Right renal cortex interstitium (tissue), 3 donors: ENCODE results near the gene DCLK2. TPM values are rescaled to one million over a fixed set of nuclear protein-coding genes. Genes with fewer than 3 reads are reported as not detected.
A peak's percentile ranks its signal among the peaks of the same experiment; 100 is the strongest.

Experiments used
- DNase-seq, 3 donors: peaks; one replicate each; pipeline ENCODE4 v3.0.0-alpha.2; 2013; ENCODE audit warnings: low read depth in 3 of 3, low spot score in 2 of 3
- polyA plus RNA-seq, 3 donors: library from polyadenylated mRNA; unstranded; fragments of 120-200 nt; gene quantifications; one replicate each; pipeline ENCODE4 v1.2.1, GENCODE V29; 2013; ENCODE audit not compliant: insufficient read length in 3 of 3

Gene DCLK2
- polyA plus RNA-seq = 10 to 100 TPM; 11.1 to 11.5 (median 11.3) TPM

GRCh38 chr4:150078041-150078578 lies at the start of gene DCLK2:
Gene DCLK2 (plus strand): TSS chr4:150078445. CDS start chr4:150079028, 583 bp downstream.
- peak in 2 of 3 donors; percentile 39 to 58 for DNase-seq

GRCh38 chr4:150032541-150032940 lies 45.7 kb upstream of the DCLK2 start:
- no peak for DNase-seq

- DNase-seq = no peak
Observed at GRCh38 chr4:150033081-150033480, 45.2 kb upstream of the DCLK2 start.

GRCh38 chr4:150033901-150034300 lies 44.3 kb upstream of the DCLK2 start:
- no peak for DNase-seq

- DNase-seq = no peak
Observed at GRCh38 chr4:150037251-150037856, 40.9 kb upstream of the DCLK2 start.

- no peak for DNase-seq
Observed at GRCh38 chr4:150038335-150039076, 39.7 kb upstream of the DCLK2 start.

- DNase-seq = no peak
Observed at GRCh38 chr4:150039274-150040127, 38.7 kb upstream of the DCLK2 start.

- DNase-seq = no peak
Observed at GRCh38 chr4:150044517-150044916, 33.7 kb upstream of the DCLK2 start.

GRCh38 chr4:150045410-150045809 lies 32.8 kb upstream of the DCLK2 start:
- DNase-seq = no peak

GRCh38 chr4:150046728-150047217 lies 31.5 kb upstream of the DCLK2 start:
- no peak for DNase-seq

- no peak for DNase-seq
Observed at GRCh38 chr4:150047546-150047945, 30.7 kb upstream of the DCLK2 start.

GRCh38 chr4:150049682-150050081 lies 28.6 kb upstream of the DCLK2 start:
- no peak for DNase-seq

- no peak for DNase-seq
Observed at GRCh38 chr4:150050566-150050965, 27.7 kb upstream of the DCLK2 start.

GRCh38 chr4:150051111-150051510 lies 27.1 kb upstream of the DCLK2 start:
- DNase-seq = no peak

- no peak for DNase-seq
Observed at GRCh38 chr4:150055467-150055866, 22.8 kb upstream of the DCLK2 start.

- DNase-seq = no peak
Observed at GRCh38 chr4:150056569-150056968, 21.7 kb upstream of the DCLK2 start.

GRCh38 chr4:150061086-150061776 lies 17.0 kb upstream of the DCLK2 start:
- DNase-seq = no peak

GRCh38 chr4:150063128-150063527 lies 15.1 kb upstream of the DCLK2 start:
- no peak for DNase-seq

GRCh38 chr4:150065740-150066139 lies 12.5 kb upstream of the DCLK2 start:
- DNase-seq = no peak

GRCh38 chr4:150067859-150068258 lies 10.4 kb upstream of the DCLK2 start:
- no peak for DNase-seq
